Measurements from ENCODE around the gene LYL1. TPM values are rescaled to one million over a fixed set of nuclear protein-coding genes. Genes with fewer than 3 reads are reported as not detected.
A peak's percentile ranks its signal among the peaks of the same experiment; 100 is the strongest.

LYL1 gene
- total and polyA plus RNA-seq, 9 of the 15 experiments (the other 6 are each of a cell fraction or from before 2014, with no cell fraction given), result 1.3 to 266 (median 34.0) TPM

GRCh38 chr19:13092158-13092543 is 10.5 kb downstream of the LYL1 start:
- 79% methylated on average over 2 of the region's 2 CpGs for WGBS (ENCODE audit: insufficient coverage, low coverage, missing lambda C conversion rate)
- H3K4me3 ChIP-seq, result no peak overlapping the region
- CTCF ChIA-PET (ENCODE audit: low intra/inter-chr PET ratio), result interaction anchor here (0.6 to 4.7 kb wide), 3 partner anchors 24 to 127 kb away, joined by 3 to 59 read pairs (median 46); no protein-coding TSS in a partner anchor
- peaks cover 8% of the 10 kb centered on the region; the same call in 1 of the 3 replicates for H3K36me3 ChIP-seq (ENCODE audit: control insufficient read depth, insufficient read depth, low read length)
- no peak overlapping the region for H3K27ac ChIP-seq (ENCODE audit: extremely low read depth, low read depth, low read length)
- H3K9me3 ChIP-seq (replicated peaks; ENCODE audit: control insufficient read depth, insufficient read depth, low read depth, low read length), result no peaks in the 10 kb centered on the region
- H3K9ac ChIP-seq (ENCODE audit: insufficient read depth in 1 of 2, low read depth in 2 of 2, low read length in 2 of 2), result no peak overlapping the region
- H2AFZ ChIP-seq (ENCODE audit: low read depth, low read length), result no peak overlapping the region
- ATAC-seq, result no peak
- BruUV-seq (replicated peaks), result no TSS peak
- H3K9me1 ChIP-seq (ENCODE audit: control insufficient read depth, insufficient read depth, low read length), result no peaks in the 10 kb centered on the region
- in situ Hi-C loops (cut with MboI) (loop anchor here (5.0 kb wide), 1 partner anchor 115 kb away; no protein-coding TSS in a partner anchor), intact Hi-C loops (cut with micrococcal nuclease) (loop anchor here (5.0 kb wide), 1 partner anchor 60 kb away; no protein-coding TSS in a partner anchor)
- no peak overlapping the region for H3K4me2 ChIP-seq (ENCODE audit: insufficient read depth, low read length)
- DNase-seq (ENCODE audit: extremely low read depth in 1 of 4, low spot score in 3 of 4), result no peak
- POLR2A ChIA-PET, result interaction anchor here (0.6 to 0.8 kb wide), 2 partner anchors 98 to 116 kb away, joined by 3 to 5 read pairs; no protein-coding TSS in a partner anchor
- H3K27me3 ChIP-seq (ENCODE audit: control insufficient read depth in 2 of 2, insufficient read depth in 2 of 2, low read length in 2 of 2), result no peaks in the 10 kb centered on the region
- peaks cover 5% of the 10 kb centered on the region; the same call in 1 of the 3 replicates for H3K79me2 ChIP-seq (ENCODE audit: control insufficient read depth, insufficient read depth, low read length)
- TF ChIP-seq ZFX (CRISPR knock-in tag; IDR thresholded peaks at IDR 0.05) (0 out of 2 replicates have a peak, but pooled peaks have one; percentile 5), CTCF (IDR thresholded peaks at IDR 0.05 in 2 of 3, conservative IDR thresholded peaks at IDR 0.05 in 1 of 3; ENCODE audit: insufficient read depth in 2 of 3, low read depth in 1 of 3, low read length in 3 of 3) (peak in 2 of 3 experiments; percentile 10; a peak in 1 of 6 replicates), GTF2A2 (tag; IDR thresholded peaks at IDR 0.05) (no peak), RAD21 (CRISPR knock-in tag; conservative IDR thresholded peaks at IDR 0.05 in 1 of 2, IDR thresholded peaks at IDR 0.05 in 1 of 2) (0 out of 4 replicates have a peak, but pooled peaks of 1 of the 2 experiments have one; percentile 12)
- no peaks in the 10 kb centered on the region for H4K20me1 ChIP-seq (replicated peaks; ENCODE audit: control insufficient read depth, insufficient read depth, low read length)
- peaks cover 32 to 77% of the 10 kb centered on the region in 2 experiments for H3K4me1 ChIP-seq (replicated peaks in 1 of 2; ENCODE audit: control insufficient read depth in 2 of 2, insufficient read depth in 2 of 2, low read length in 2 of 2)
- no peak for FAIRE-seq

Measured in K562 (cell line).